ENCODE measurements around the gene SOWAHD.
A peak's percentile ranks its signal among the peaks of the same experiment; 100 is the strongest.
"Not testable (repeated sequence)": the region's sequence is repeated elsewhere in the genome, so short reads cannot be mapped to it uniquely, and the experiment has no call there.

Gene SOWAHD

DNA sequence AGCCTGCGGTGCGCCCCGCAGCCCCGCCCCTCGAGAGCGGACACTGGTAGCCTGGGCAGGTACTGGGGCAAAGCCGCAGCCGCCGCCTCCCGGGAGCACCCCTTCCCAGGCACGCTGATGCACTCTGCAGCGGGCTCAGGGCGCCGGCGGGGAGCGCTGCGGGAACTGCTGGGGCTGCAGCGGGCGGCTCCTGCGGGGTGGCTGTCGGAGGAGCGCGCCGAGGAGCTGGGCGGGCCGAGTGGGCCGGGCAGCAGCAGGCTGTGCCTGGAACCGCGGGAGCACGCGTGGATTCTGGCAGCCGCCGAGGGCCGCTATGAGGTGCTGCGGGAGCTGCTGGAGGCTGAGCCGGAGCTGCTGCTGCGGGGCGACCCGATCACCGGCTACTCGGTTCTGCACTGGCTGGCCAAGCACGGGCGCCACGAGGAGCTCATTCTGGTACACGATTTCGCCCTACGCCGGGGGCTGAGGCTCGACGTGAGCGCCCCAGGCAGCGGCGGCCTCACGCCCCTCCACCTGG is 401 bp downstream of the SOWAHD start:
- DNase-seq (ENCODE audit: low spot score), result peak; percentile 13

DNA sequence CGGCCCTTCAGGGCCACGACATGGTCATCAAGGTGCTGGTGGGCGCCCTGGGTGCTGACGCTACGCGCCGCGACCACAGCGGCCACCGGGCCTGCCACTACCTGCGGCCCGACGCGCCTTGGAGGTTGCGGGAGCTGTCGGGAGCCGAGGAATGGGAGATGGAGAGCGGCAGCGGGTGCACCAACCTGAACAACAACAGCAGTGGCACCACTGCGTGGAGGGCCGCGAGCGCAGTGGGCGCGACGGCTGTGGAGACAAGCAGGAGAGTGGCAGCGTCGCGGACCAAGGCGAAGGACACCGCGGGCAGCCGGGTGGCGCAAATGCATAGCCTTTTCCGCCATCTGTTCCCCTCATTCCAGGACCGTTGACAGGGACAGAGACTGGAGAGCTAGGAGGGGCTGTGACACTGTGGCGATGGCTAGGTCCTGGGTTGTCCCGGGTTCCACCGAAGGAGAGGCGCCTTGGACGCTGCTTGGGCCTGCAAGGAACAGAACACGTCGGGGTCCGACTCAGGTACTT is 919 bp downstream of the SOWAHD start:
- no peak for DNase-seq (ENCODE audit: low spot score)

DNA sequence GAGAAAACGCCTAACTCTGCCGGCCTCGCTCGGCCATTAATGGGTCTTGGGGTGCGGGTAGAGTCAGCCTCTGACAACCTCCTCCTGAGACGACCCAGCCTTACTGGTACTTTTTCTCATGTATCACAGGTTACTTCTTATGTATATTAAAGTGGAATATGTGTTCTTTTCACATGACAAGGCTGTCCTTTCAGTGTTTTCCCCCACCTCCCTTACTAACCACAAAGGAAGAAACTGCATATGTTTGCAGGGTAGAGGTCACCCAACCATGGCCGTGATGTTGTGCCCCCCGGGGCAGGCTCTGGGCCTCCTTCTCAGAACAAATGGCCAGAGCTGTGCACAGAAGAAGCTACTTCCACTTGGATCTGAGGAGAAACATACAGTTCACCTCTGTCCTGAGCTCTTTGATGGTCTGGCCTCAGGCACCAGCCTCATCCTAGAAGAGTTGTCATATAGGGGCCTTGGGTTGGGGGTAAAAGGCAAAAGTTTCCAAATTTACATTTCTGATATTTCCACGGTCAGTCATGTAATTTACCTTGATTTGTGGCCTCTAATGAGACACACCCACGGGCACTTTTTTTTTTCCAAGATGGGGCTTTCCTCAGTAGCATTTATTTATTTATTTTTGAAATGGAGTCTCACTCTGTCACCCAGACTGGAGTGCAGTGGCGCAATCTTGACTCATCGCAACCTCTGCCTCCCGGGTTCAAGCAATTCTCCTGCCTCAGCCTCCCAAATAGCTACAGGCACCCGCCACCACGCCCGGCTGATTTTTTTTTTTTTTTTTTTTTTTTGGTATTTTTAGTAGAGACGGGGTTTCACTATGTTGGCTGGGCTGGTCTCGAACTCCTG is 1.9 kb downstream of the SOWAHD start:
- DNase-seq (ENCODE audit: low spot score), result no peak

DNA sequence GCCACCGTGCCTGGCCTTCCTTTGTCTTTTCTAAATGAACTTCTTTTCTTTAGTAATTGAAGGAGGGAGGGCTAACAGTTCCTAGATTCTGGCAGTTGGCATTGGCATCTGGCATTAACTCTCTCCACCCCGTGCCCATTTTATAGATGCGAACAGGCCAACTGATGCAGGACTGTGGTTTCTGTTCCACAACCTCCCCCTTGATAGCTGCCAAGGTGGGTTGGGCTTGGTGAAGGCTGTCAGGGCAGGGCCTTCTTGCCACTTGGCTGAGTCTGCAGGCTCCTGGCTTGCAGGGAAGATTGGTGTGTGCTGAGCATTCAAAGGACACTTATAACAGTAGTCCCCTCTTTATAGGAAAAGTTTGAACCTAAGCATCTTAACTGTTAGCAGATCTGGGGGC is 4.3 kb downstream of the SOWAHD start:
- no peak for DNase-seq (ENCODE audit: low spot score)

DNA sequence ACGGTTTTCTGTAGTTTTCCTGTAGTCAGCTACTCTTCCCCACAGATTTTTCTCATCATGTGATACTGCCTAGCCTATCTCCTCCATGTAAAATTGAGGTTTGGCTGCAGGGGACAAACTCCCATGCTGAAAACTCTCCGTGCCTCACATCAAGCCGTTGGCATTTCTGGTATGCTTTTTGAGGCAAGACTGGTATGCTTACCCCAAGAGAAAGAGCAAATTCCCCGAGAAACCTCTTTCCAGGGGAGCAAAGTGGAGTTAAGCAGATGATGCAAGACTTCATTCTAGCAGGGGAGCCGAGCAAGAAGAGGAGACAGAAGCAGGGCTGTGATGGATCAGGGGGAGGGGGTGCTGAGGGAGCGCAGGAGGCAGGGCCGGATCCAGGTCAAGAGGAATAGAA is 4.8 kb downstream of the SOWAHD start:
- no peak for DNase-seq (ENCODE audit: low spot score)

DNA sequence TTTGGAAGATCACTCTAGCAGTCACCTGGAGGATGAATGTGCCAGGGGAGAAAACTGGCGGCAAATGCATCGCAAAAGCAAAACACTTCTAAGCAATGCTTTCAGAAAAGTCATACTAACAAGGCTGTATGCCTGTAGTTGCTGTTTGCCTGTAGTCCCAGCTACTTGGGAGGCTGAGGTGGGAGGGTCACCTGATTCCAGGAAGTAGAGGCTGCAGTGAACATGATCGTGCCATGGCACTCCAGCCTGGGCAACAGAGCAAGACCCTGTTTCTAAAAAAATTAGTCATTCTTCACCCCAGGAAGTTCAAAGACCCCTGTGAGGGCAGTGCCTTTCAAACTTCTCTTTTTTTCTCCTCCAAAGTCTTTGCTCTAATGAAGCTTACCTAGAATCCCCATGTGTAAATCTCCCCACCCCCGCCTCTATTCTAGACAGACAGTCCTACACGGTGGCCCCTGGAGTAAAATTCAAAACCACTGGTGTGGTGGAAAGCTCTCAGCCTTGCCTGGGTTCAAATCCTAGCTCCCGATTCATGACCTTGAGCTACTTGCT is 5.5 kb downstream of the SOWAHD start:
- no peak for DNase-seq (ENCODE audit: low spot score)

DNA sequence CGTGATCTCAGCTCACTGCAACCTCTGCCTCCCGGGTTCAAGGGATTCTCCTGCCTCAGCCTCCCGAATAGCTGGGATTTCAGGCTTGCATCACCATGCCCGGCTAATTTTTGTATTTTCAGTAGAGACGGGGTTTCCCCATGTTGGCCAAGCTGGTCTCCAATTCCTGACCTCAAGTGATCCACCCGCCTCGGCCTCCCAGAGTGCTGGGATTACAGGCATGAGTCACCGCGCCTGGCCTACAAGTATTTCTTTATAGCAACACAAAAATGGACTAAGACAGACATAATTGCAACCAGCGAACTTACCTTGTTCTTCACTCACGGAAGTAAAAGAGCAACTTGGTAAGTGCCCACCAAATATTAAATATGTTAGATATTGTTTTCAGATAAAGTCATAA is 10.0 kb downstream of the SOWAHD start:
- not testable (repeated sequence) for DNase-seq (ENCODE audit: low spot score)

DNA sequence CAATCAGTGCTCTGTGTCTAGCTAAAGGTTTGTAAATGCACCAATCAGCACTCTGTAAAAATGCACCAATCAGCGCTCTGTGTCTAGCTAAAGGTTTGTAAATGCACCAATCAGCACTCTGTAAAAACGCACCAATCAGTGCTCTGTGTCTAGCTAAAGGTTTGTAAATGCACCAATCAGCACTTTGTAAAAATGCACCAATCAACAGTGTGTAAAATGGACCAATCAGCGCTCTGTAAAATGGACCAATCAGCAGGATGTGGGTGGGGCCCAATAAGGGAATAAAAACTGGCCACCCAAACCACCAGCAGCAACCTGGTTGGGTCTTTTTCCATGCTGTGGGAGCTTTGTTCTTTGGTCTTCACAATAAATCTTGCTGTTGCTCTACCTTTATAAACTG is 11.0 kb downstream of the SOWAHD start:
- DNase-seq (ENCODE audit: low spot score), result not testable (repeated sequence)

DNA sequence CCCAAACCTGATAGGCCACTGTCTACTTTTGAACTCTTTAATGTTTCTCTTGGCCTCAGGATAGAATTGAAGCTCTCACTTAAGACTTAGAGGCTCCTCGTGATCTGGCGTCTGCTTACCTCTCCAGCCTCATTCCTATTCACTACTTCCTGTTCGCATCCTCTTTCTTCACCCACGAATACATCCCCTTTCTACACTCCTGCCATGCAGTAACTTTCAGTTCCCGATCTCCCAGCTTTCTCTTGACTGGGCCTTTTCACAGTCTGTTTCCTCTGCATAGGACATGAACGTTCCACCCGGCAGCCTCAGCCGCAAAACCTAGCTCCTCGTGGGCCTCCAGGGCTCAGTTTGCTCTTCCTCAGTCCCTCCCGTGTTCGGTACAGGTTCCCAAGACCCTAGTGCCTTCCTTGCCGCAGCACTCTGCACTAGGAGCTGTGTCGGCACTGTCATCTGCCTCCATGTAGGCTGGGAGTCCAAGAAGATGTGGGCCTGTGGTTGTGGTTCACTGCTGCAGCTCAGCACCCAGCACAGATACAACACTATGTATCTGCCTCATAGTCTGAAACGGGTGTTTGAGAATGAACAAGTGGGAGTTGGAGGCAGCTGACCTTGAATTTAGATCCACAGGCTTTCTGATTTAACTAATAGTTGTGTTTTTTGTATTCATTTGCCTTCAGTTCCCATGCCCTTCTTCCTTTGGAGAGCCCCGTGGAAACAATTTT is 17.3 kb downstream of the SOWAHD start:
- DNase-seq (ENCODE audit: low spot score), result no peak

DNA sequence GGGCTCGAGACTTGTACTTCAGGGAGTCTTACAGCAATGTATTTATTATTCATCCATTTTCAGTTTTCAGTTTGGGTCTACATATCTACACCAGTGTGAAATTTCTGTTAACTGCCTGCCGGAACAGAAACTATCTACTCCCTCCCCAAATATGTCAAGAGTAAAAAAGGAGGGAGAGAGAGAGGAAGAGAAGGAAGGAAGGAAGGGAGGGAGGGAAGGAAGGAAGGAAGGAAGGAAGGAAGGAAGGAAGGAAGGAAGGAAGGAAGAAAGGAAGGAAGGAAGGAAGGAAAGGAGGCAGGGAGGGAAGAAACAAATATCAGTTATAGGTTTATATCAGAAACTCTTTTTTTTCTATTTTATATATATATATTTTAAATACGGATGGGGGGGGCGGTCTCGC is 20.4 kb downstream of the SOWAHD start:
- no peak for DNase-seq (ENCODE audit: low spot score)

DNA sequence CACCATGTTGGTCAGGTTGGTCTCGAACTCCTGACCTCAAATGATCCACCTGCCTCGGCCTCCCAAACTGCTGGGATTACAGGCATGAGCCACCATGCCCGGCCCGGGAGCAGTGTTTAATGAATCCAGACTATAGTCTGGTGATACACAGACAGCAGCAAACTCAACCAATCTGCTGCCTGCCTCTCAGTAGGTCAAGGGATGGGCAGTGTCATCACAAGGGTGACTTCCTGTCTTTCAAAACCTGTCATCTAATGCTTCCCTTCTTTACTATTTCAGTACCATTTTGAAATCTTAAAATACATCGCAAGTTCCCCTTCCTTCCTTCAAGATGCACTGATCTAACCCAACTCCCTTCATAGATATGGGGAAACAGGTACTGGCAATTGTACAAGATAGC is 24.6 kb downstream of the SOWAHD start:
- no peak for DNase-seq (ENCODE audit: low spot score)

DNA sequence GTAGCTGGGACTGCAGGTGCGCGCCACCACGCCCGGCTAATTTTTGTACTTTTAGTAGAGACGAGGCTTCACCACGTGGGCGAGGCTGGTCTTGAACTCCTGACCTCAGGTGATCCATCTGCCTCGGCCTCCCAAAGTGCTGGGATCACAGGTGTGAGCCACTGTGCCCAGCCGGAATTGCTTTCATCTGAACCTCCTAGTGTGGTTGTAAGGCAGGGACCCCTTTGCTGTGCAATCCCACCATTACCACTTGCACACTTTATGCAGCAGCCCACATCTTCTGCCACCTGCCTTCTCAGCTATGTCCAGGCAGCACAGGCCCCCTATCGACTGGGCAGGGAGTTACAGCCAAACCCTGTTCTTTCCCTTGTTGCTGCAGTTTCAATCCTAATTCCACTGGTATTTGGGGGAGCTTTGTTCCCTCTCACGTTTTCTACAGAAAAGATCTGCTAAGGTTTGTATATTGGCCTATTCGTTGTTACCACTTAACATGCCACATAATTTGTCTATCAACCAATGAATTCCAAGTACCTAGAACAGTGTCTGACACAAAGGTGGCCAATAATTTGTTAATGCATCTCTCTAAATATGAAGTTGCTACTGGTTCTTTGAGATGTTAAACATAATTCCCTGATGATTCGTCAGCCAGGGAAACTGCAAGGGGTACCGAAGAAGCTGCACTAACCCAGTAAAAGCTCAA is 26.5 kb downstream of the SOWAHD start:
- DNase-seq (ENCODE audit: low spot score), result peak; percentile 41

DNA sequence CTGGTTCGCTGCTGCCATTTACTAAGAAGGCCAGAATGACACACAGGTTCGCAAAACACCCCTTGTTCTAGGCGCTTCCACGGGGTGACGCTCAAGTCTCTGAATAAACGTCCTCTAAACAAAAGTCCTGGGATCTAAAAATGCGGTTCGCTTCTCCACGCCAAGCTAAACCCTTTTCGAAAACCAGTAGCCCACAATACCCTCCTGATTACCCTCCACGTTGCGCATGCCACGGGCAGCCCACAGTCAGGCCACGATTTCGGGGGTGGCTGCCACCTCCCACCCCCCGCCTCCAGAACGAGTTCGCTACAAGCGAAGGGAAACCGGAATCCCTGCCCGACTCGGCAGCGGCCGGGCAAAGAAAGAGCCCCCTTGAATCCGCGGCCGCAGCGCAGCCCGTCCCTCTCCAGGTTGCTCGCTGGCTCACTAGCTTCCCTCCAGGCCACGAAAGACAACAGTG is 32.6 kb downstream of the SOWAHD start:
- DNase-seq (ENCODE audit: low spot score), result peak; percentile 72

DNA sequence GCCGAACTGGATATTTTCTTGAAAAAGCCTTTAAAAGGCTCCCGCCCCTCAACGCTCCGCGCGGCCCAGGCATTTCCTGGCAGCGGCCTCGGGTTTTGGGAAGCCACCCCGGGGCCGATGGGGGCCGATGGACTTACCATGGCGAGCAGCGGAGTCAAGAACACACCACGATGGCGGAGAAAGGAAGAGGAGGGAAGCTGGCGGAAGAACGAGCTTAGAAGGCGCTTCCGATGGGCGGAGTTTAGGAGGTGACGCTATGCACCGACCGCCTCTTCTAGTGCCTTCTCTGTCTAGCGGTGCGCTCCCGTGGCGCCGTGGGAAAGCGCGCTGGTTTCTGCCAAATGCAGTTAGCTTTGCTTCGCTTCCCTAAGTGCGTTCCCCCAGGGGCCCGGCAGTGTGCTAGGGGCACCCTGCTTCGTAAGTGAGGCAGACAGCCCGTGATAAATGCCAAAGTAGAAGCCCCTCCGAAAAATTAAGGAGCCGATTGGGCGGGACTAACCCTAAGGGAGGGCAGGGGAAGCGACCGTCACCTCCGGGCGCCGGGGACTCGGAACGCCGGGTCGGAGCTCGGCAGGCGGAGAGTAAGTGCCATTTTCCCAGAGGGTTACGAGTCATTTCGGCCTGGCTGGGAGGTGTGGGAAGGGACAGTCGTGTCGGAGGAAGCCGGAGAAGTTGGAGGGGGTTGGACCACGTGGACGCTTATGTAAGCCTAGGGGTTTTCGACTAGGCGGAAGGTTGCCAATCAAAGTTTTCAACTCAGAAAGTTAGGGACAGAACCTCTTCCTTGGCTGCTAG is 33.2 kb downstream of the SOWAHD start, which contains the start of gene RPL39:
Gene RPL39 (minus strand): TSS at position 194 of the 795 bp plus-strand sequence. CDS start 54 bp downstream, at position 140.
- peak; percentile 80 for DNase-seq (ENCODE audit: low spot score)

DNA sequence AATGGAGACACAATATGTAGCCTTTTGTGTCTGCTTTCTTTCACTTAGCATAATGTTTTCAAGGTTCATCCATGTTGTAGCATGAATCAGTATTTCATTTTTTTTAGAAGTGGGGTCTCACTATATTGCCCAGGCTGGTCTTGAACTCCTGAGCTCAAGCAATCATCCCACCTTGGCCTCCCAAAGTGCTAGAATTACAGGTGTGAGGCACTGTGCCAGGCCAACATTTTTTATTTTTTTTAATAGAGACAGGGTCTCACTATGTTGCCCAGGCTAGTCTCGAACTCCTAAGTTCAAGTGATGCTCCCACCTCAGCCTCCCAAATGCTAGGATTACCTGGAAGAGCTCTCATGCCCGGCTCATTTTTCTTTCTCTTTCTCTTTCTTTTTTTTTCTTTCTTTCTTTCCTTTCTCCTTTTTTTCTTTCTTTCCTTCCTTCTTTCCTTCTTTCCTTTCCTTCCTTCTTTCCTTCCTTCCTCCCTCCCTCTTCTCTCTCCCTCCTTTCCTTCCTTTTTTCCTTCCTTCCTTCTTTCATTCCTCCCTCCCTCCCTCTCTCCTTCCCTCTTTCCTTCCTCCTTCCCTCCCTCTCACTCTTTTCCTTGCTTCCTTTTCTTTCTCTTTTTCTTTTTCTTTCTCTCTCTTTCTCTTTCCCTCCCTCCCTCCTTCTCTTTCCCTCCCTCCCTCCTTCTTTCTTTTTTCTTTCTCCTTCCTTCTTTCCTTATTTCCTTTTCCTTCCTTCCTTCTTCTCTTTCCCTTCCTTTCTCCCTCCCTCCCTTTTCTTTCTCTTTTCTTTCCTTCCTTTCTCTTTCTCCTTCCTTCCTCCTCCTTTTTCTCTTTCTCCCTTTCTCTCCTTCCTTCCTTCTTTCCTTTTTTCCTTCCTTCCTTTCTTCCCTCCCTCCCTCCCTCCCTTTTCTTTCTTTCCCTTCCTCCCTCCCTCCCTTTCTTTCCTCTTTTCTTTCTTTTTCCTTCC is 43.1 kb downstream of the SOWAHD start:
- no peak for DNase-seq (ENCODE audit: low spot score)

DNA sequence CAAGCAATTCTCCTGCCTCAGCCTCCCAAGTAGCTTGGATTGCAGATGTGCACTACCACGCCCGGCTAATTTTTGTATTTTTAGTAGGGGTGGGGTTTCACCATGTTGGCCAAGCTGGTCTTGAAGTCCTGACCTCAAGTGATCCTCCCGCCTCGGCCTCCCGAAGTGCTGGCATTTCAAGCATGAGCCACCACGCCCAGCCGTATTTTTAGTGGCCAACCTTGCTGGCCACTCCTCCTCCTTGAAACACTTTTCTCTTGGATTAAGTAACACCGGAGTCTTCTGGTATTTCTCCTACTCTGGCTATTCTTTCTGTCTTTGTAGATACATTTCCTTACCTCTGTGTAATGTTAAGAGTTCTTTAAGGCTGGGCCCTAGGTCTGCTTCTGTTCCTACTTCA is 44.2 kb downstream of the SOWAHD start:
- no peak for DNase-seq (ENCODE audit: low spot score)

DNA sequence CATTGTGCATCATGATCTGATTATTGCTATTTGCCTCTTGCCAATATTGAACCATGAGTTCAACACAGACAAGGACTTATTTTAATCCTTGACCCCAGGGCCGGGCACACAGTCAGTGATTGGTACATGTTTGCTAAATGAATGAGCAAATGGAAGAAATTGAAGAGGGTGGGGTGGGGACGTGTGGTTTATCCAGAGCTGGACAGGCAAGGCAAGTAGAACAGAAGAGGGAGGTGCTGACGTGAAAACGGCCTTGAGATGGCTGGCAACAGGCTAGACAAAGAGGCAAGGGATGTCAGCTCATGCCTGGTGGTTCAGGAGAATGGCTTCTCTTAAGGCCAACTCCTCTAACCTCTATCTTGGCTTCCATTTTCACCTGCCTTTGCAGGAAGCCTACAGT is 50.1 kb downstream of the SOWAHD start:
- not testable (repeated sequence) for DNase-seq (ENCODE audit: low spot score)

DNA sequence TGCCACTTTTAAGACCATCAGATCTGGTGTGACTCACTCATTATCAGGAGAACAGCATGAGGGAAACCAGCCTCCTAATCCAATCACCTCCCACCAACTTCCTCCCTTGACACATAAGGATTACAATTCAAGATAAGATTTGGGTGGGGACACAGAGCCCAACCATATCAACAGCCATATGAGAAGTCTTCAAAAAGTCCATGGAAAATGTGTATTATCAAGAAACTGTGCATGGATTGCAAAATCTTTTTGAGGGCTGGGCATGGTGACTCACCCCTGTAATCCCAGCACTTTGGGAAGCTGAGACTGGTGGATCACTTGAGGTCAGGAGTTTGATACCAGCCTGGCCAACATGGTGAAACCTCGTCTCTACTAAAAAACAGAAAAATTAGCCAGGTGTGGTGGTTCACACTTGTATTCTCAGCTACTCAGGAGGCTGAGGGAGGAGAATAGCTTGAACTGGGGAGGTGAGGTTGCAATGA is 50.8 kb downstream of the SOWAHD start:
- no peak for DNase-seq (ENCODE audit: low spot score)

Data from CD4-positive, alpha-beta T cell treated with Interleukin-2 at 100 ng/mL for 4 hours (primary cell).